Peyer's patch (tissue), 4 donors: ENCODE measurements around the gene DNAJC30.

ENCODE experiments used
- POLR2A ChIP-seq, 2 donors: fragments of 450-650 bp; IDR thresholded peaks; one replicate each; pipeline ENCODE4 v1.5.1; 2017; ENCODE audit warnings: antibody characterized with exemption in 2 of 2, mild to moderate bottlenecking in 2 of 2, moderate library complexity in 2 of 2
- TF ChIP-seq, protein P1 (sequence below), 6 experiments: fragments of 450-650 bp in 4 of 6; fragments of 200-600 bp in 2 of 6; sonication (generic) in 1 of 6; IDR thresholded peaks; one replicate each; pipeline ENCODE4 v1.5.1; 2017 to 2019; ENCODE audit warnings: antibody characterized with exemption in 6 of 6, mild to moderate bottlenecking in 3 of 6, moderate library complexity in 1 of 6

DNA sequence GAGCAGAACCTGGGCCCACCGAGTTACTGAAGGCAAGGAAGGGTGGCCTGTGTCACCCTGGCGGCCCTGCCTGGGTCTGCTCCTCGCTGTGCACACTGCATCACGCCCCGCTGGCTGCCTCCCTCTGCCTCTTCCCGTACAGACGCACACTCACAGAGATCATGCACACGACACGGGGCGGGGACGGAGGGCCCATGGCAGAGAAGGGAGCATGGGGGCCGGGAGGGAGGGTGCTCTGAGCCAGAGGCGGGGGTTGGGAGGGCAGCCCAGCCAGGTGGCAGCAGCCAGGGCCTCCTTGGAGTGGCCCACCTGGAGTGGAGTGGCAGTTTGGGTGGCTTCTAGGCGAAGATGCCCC is 16.8 kb upstream of the DNAJC30 start:
- TF ChIP-seq, protein P1, sequence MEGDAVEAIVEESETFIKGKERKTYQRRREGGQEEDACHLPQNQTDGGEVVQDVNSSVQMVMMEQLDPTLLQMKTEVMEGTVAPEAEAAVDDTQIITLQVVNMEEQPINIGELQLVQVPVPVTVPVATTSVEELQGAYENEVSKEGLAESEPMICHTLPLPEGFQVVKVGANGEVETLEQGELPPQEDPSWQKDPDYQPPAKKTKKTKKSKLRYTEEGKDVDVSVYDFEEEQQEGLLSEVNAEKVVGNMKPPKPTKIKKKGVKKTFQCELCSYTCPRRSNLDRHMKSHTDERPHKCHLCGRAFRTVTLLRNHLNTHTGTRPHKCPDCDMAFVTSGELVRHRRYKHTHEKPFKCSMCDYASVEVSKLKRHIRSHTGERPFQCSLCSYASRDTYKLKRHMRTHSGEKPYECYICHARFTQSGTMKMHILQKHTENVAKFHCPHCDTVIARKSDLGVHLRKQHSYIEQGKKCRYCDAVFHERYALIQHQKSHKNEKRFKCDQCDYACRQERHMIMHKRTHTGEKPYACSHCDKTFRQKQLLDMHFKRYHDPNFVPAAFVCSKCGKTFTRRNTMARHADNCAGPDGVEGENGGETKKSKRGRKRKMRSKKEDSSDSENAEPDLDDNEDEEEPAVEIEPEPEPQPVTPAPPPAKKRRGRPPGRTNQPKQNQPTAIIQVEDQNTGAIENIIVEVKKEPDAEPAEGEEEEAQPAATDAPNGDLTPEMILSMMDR (IDR thresholded peaks at IDR 0.05) = no peak
- no peak for TF ChIP-seq POLR2A (IDR thresholded peaks at IDR 0.05)
